ENCODE measurements around the gene CD5L. TPM values are rescaled to one million over a fixed set of nuclear protein-coding genes. Genes with fewer than 3 reads are reported as not detected.

Gene CD5L
- total and polyA plus RNA-seq, 2 of the 13 experiments (the other 11 are each of a cell fraction or from before 2014, with no cell fraction given), result not detected

- Histone ChIP-seq H3K4me1 (ENCODE audit: insufficient read depth, low read length) (no peaks in the 10 kb centered on the region), H3K9me3 (ENCODE audit: low read length) (no peaks in the 10 kb centered on the region), H3K9ac (ENCODE audit: insufficient read depth, low read depth, low read length) (no peak overlapping the region), H4K20me1 (ENCODE audit: insufficient read depth, low read length) (no peaks in the 10 kb centered on the region), H2AFZ (ENCODE audit: low read length) (no peak overlapping the region), H3K4me2 (ENCODE audit: low read depth, low read length) (no peak overlapping the region), H3K79me2 (ENCODE audit: insufficient read depth, low read length) (no peaks in the 10 kb centered on the region), H3K27me3 (ENCODE audit: control insufficient read depth in 1 of 2, insufficient read depth in 2 of 2, low read length in 2 of 2) (no peaks in the 10 kb centered on the region), H3K36me3 (replicated peaks in 1 of 2; ENCODE audit: control insufficient read depth in 1 of 2, insufficient read depth in 2 of 2, low read length in 2 of 2) (no peaks in the 10 kb centered on the region), H3K27ac (ENCODE audit: extremely low read length, insufficient read depth, low read length) (no peak overlapping the region), H3K4me3 (replicated peaks in 1 of 3; ENCODE audit: insufficient read depth in 1 of 3, low read depth in 2 of 3, low read length in 3 of 3) (no peak overlapping the region)
- ChIA-PET POLR2A (no interaction called here), CTCF (ENCODE audit: low intra/inter-chr PET ratio, low total read pairs) (no interaction called here)
- ATAC-seq, result no peak
- in situ Hi-C loops (cut with HindIII; ENCODE audit: extremely low pct_ligation_motif_present, low pct_unique_long_range_greater_than_20kb), result no loop called here
- no peak for DNase-seq (ENCODE audit: low spot score)
- intact Hi-C loops (cut with micrococcal nuclease; ENCODE audit: unreplicated experiment), result no loop called here
- TF ChIP-seq CSRNP1 (CRISPR knock-in tag; IDR thresholded peaks at IDR 0.05), result no peak
- no peak for FAIRE-seq
- BruUV-seq (replicated peaks), result no TSS peak
Observed at GRCh38 chr1:157829210-157829609, 12.4 kb downstream of the CD5L start.

GRCh38 chr1:157820299-157820698 is 21.3 kb downstream of the CD5L start:
- Histone ChIP-seq H3K4me2 (ENCODE audit: low read depth, low read length) (no peak overlapping the region), H3K79me2 (ENCODE audit: insufficient read depth, low read length) (no peaks in the 10 kb centered on the region), H3K9me3 (ENCODE audit: low read length) (no peaks in the 10 kb centered on the region), H3K27me3 (ENCODE audit: control insufficient read depth in 1 of 2, insufficient read depth in 2 of 2, low read length in 2 of 2) (no peaks in the 10 kb centered on the region), H3K4me3 (replicated peaks in 1 of 3; ENCODE audit: insufficient read depth in 1 of 3, low read depth in 2 of 3, low read length in 3 of 3) (no peak overlapping the region), H4K20me1 (ENCODE audit: insufficient read depth, low read length) (no peaks in the 10 kb centered on the region), H2AFZ (ENCODE audit: low read length) (no peak overlapping the region), H3K36me3 (replicated peaks in 1 of 2; ENCODE audit: control insufficient read depth in 1 of 2, insufficient read depth in 2 of 2, low read length in 2 of 2) (no peaks in the 10 kb centered on the region), H3K4me1 (ENCODE audit: insufficient read depth, low read length) (no peaks in the 10 kb centered on the region), H3K9ac (ENCODE audit: insufficient read depth, low read depth, low read length) (no peak overlapping the region), H3K27ac (ENCODE audit: extremely low read length, insufficient read depth, low read length) (no peak overlapping the region)
- ChIA-PET POLR2A (no interaction called here), CTCF (ENCODE audit: low intra/inter-chr PET ratio, low total read pairs) (no interaction called here)
- no peak for FAIRE-seq
- BruUV-seq (replicated peaks), result no TSS peak
- TF ChIP-seq RAD51 (IDR thresholded peaks at IDR 0.05; ENCODE audit: borderline replicate concordance) (no peak), NAIF1 (CRISPR knock-in tag; IDR thresholded peaks at IDR 0.05; ENCODE audit: borderline replicate concordance) (no peak), KLF12 (CRISPR knock-in tag; IDR thresholded peaks at IDR 0.05; ENCODE audit: borderline replicate concordance) (no peak), ZUFSP (CRISPR knock-in tag; IDR thresholded peaks at IDR 0.05; ENCODE audit: borderline replicate concordance) (no peak), BRF2 (CRISPR knock-in tag; IDR thresholded peaks at IDR 0.05) (no peak), MXD1 (CRISPR knock-in tag; IDR thresholded peaks at IDR 0.05) (no peak), E2F1 (CRISPR knock-in tag; IDR thresholded peaks at IDR 0.05) (no peak)
- in situ Hi-C loops (cut with HindIII; ENCODE audit: extremely low pct_ligation_motif_present, low pct_unique_long_range_greater_than_20kb) (no loop called here), intact Hi-C loops (cut with micrococcal nuclease; ENCODE audit: unreplicated experiment) (no loop called here)
- no peak for ATAC-seq
- DNase-seq (ENCODE audit: low spot score), result no peak
- 0% methylated on average over 2 of the region's 2 CpGs for WGBS (ENCODE audit: low lambda C conversion rate)

Measured in HepG2 (cell line).